GM12864 (cell line): ENCODE measurements around the gene TCF12.

ENCODE experiments used
- DNase-seq: peaks from one replicate; pipeline ENCODE4 v3.0.0-alpha.2; 2011; ENCODE audit warnings: low read depth
- H3K4me3 ChIP-seq: 2 replicates; pipeline ENCODE4 v1.5.1; 2011; ENCODE audit warnings: mild to moderate bottlenecking, low read depth, low read length, control low read depth
- TF ChIP-seq, protein P1 (sequence below): IDR thresholded peaks from 2 replicates; pipeline ENCODE4 v1.5.1; 2011; ENCODE audit warnings: low read depth, mild to moderate bottlenecking, moderate library complexity, low read length, control low read depth, inconsistent platforms; ENCODE audit errors: missing control alignments

TCF12 gene

DNA sequence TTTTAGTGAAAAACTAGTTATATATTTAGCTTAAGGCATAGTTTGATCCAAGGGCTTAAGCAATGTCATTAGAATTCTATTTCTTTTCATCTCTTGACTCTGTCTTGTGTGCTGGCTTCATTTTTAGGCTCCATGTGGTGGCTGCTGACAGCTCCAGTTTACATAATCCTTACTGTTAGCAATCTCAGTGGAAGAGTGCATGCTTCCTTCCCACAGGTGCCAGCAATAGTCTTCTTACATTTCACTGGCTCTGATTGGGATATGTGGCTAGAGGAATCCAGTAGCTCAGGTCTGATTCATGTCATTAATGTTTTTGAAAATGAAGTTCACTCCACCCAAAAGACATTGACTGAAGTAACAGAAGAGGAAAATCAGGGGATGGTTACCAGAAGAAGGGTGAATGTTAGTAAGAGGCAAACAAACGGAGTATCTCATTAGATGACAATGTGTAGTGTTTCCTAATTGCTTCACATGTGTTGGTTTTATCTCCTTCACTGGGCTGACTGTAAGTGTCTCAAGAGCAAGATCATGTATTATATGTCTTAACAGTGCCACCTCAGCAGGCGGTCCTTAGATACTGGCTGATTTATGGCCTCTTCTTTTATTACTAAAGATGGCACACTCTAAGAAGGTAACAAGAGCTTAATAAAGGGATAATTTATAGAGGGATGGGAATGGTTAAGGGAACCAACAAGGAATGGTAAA is 25.6 kb upstream of the TCF12 start:
- no peak for DNase-seq

GRCh38 chr15:56893364-56893678 is 25.1 kb upstream of the TCF12 start:
- no peak overlapping the region for H3K4me3 ChIP-seq
- TF ChIP-seq, protein P1, sequence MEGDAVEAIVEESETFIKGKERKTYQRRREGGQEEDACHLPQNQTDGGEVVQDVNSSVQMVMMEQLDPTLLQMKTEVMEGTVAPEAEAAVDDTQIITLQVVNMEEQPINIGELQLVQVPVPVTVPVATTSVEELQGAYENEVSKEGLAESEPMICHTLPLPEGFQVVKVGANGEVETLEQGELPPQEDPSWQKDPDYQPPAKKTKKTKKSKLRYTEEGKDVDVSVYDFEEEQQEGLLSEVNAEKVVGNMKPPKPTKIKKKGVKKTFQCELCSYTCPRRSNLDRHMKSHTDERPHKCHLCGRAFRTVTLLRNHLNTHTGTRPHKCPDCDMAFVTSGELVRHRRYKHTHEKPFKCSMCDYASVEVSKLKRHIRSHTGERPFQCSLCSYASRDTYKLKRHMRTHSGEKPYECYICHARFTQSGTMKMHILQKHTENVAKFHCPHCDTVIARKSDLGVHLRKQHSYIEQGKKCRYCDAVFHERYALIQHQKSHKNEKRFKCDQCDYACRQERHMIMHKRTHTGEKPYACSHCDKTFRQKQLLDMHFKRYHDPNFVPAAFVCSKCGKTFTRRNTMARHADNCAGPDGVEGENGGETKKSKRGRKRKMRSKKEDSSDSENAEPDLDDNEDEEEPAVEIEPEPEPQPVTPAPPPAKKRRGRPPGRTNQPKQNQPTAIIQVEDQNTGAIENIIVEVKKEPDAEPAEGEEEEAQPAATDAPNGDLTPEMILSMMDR = no peak
- no peak for DNase-seq

More for the DNA sequence above, 25.6 kb upstream of the TCF12 start:
- TF ChIP-seq, protein P1 = no peak
- no peak overlapping the region for H3K4me3 ChIP-seq

DNA sequence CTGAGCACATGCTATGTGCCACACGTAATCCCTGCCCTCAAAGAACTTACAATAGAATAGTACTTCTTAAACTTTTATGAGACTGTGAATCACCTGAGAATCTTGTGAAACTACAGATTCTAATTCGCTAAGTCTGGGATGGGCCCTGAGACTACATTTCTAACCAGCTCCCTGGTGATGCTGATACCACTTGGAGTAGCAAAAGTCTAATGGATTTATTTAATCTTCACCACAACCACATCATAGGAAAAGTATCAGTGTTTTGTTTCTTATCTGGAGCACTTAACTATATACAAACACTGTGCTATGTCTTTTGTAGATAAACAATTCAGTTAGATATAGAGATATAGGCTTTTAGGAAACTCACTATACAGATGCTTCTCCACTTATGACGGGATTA is 23.8 kb upstream of the TCF12 start:
- no peak for DNase-seq
- no peak overlapping the region for H3K4me3 ChIP-seq
- TF ChIP-seq, protein P1 = no peak

- no peak for DNase-seq
- TF ChIP-seq, protein P1 = no peak
- H3K4me3 ChIP-seq = no peak overlapping the region
Observed at GRCh38 chr15:56901931-56902330, 16.5 kb upstream of the TCF12 start.

DNA sequence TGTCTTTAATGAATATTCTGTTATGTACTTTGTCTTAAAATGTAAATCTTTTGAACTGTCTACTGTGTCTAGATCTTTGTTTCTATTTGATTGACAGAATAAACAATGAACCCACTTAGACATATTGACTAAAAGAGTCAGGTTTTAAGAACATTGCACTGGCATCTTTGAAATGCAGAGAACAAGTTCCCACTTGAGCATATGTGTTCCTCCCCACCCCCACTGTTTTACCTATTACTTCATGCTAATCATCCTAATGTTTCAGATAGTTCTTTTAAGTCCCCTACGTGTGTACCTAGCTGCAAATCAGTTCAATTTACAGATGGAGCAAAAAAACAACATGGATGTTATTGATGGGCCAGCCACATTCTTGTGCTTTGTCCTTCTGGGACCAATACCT is 11.7 kb upstream of the TCF12 start:
- TF ChIP-seq, protein P1 = no peak
- no peak for DNase-seq
- no peak overlapping the region for H3K4me3 ChIP-seq

- DNase-seq = no peak
- TF ChIP-seq, protein P1 = no peak
- H3K4me3 ChIP-seq = no peak overlapping the region
Observed at GRCh38 chr15:56910801-56911200, 7.6 kb upstream of the TCF12 start.

DNA sequence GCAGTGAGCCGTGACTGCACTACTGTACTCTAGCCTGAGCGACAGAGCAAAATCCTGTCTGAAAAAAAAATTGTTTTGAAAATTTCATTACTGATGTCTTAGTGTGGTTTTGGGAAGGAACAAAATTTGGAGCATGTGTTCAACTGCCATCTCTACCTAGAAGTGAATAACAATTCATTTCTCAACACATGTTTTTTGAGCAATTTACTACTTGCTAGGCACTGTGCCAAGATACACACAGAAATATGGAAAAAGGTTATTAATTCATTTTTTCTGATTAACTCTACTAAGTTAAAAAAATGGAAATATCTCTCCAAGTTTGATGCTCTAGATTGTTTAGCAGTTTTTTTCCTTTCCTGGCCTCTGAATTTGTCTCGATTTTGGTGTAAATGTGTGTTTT is 5.2 kb upstream of the TCF12 start:
- no peak for DNase-seq
- H3K4me3 ChIP-seq = no peak overlapping the region
- TF ChIP-seq, protein P1 = no peak
